Measurements from ENCODE around the gene CCSER1.

GRCh38 chr4:90543419-90544170 is 416.4 kb downstream of the CCSER1 start:
- TF ChIP-seq POLR2AphosphoS5 (IDR thresholded peaks at IDR 0.05; ENCODE audit: borderline replicate concordance, low read depth, low read length) (no peak), EZH2 (IDR thresholded peaks at IDR 0.05) (no peak)

All from SK-N-MC (cell line).